SU-DHL-6 (cell line): ENCODE data around the gene CHCHD1.

Experiments used
- CTCF ChIP-seq: fragments of 200-600 bp; sonication (generic); IDR thresholded peaks from one replicate; pipeline ENCODE4 v1.5.1; 2017; ENCODE audit warnings: antibody characterized with exemption, mild to moderate bottlenecking, low read length, moderate library complexity; ENCODE audit not compliant: insufficient read depth, poor library complexity, severe bottlenecking
- EZH2phosphoT487 ChIP-seq: fragments of 200-600 bp; sonication (generic), shearing (Covaris generic); conservative IDR thresholded peaks from 2 replicates; pipeline ENCODE4 v1.6.1; 2018; ENCODE audit warnings: mild to moderate bottlenecking, antibody characterized with exemption, low read length, moderate library complexity, mixed read lengths

DNA sequence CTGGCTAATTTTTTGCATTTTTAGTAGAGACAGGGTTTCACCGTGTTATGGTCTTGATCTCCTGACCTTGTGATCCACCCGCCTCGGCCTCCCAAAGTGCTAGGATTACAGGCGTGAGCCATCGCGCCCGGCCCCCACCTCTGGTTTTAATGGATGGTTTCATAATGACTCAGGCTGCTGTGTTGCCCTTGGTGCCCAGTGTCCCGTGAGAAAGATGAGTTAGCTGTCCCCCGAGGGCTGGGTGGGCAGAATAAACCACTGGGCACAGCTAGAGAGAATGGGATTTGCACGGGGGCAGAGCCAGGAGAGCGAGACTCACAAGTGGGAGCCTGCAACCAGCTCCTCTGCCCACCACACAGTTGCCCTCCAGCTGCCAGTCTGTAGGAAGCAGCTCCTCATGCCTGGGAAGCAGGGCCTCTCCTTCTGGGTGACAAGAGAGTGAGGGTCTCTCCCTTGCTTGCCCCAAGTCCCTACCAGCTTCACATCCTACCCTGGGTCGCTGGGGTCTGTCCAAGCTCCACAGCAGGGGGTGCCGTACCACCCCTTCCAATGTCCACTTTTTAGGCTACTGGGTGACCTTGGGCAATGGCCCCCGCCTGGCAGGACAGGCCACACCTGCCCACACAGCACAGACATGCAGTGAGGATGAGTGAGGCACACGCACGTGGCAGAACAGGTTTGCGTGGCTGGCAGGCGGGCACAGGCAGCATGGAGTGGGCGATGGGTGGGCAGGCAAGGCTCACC, 45.7 kb downstream of the CHCHD1 start:
- no peak for TF ChIP-seq CTCF
- no peak for TF ChIP-seq EZH2phosphoT487
